Thyroid gland (tissue), 4 donors: ENCODE results near the gene S100Z. TPM values are rescaled to one million over a fixed set of nuclear protein-coding genes. Genes with fewer than 3 reads are reported as not detected.
"Not testable (repeated sequence)": the region's sequence is repeated elsewhere in the genome, so short reads cannot be mapped to it uniquely, and the experiment has no call there.

Experiments
- DNase-seq, 2 donors: peaks; one replicate each; pipeline ENCODE4 v3.0.0-alpha.2; 2019
- H3K27ac ChIP-seq, 3 donors: fragments of 200-600 bp; sonication (generic); 1 replicate in 2 of 3; 2 replicates in 1 of 3; pipeline ENCODE4 v1.5.1; 2016 to 2019; ENCODE audit warnings: mild to moderate bottlenecking in 1 of 3, moderate library complexity in 1 of 3
- H3K27me3 ChIP-seq: fragments of 200-600 bp; sonication (generic); one replicate; pipeline ENCODE4 v1.5.1; 2019
- H3K36me3 ChIP-seq, 2 donors: fragments of 200-600 bp; sonication (generic); one replicate each; pipeline ENCODE4 v1.5.1; 2016 to 2019
- H3K4me1 ChIP-seq, 2 donors: fragments of 200-600 bp; sonication (generic); one replicate each; pipeline ENCODE4 v1.5.1; 2017 to 2019
- H3K4me3 ChIP-seq, 3 donors: fragments of 200-600 bp; sonication (generic); replicated peaks in 1 of 3; 1 replicate in 2 of 3; 2 replicates in 1 of 3; pipeline ENCODE4 v1.5.1; 2016; ENCODE audit warnings: mild to moderate bottlenecking in 1 of 3
- H3K9me3 ChIP-seq: fragments of 200-600 bp; sonication (generic); one replicate; pipeline ENCODE4 v1.5.1; 2017
- POLR2A ChIP-seq, 2 donors: fragments of 450-650 bp; IDR thresholded peaks; one replicate each; pipeline ENCODE4 v1.6.1; 2017; ENCODE audit warnings: antibody characterized with exemption in 2 of 2, mild to moderate bottlenecking in 2 of 2, moderate library complexity in 1 of 2
- WGBS, 2 donors: methylation state at CpG; one replicate each; pipeline ENCODE4 v1.1.5; 2017; 5-methylcytosine and 5-hydroxymethylcytosine counted together
- intact Hi-C: fragments of 100-400 bp; cut with DNase I; formaldehyde crosslinking; loops from one replicate; pipeline ENCODE4 v1.15.1; 2023
- total RNA-seq, 4 donors: library from RNA; depleted of rRNA; stranded (reverse); fragments of >200 nt; gene quantifications; one replicate each; pipeline ENCODE4 v1.2.3, GENCODE V29; 2016
- TF ChIP-seq, protein P1 (sequence below), 6 experiments: fragments of 200-600 bp in 3 of 6; fragments of 450-650 bp in 3 of 6; sonication (generic) in 3 of 6; IDR thresholded peaks; one replicate each; pipeline ENCODE4 v1.5.1; 2016 to 2019; ENCODE audit warnings: antibody characterized with exemption in 6 of 6, mild to moderate bottlenecking in 2 of 6, inconsistent platforms in 1 of 6, moderate library complexity in 1 of 6

The S100Z gene
- total RNA-seq, 4 donors from 2014 or later, result not detected

DNA sequence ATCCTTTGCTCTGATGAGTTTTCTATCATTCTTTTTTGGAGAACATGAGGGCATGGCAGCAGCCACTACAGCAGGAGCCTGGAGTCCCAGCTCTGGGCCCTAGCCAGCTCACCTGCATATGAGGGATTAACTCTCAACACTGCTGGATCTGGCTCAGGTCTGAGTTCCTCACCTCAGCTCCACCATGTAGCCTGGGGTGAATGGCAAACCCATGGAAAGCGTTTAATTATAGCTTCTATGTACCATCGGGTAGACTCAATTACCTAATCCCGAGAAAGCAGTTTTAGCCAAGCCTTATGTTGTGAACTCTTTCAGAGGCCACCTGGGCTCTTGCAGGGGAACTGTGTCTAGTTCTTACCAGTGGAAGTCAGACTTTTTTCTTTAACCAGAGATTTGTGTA, 3.9 kb upstream of the S100Z start:
- no peaks in the 10 kb centered on the region for H3K27me3 ChIP-seq
- WGBS, 2 donors, result 98 to 100% methylated on average over 3 of the region's 3 CpGs
- intact Hi-C loops, result no loop called here
- no peak overlapping the region for H3K4me3 ChIP-seq
- DNase-seq, result no peak
- no peaks in the 10 kb centered on the region for H3K9me3 ChIP-seq
- TF ChIP-seq, protein P1, sequence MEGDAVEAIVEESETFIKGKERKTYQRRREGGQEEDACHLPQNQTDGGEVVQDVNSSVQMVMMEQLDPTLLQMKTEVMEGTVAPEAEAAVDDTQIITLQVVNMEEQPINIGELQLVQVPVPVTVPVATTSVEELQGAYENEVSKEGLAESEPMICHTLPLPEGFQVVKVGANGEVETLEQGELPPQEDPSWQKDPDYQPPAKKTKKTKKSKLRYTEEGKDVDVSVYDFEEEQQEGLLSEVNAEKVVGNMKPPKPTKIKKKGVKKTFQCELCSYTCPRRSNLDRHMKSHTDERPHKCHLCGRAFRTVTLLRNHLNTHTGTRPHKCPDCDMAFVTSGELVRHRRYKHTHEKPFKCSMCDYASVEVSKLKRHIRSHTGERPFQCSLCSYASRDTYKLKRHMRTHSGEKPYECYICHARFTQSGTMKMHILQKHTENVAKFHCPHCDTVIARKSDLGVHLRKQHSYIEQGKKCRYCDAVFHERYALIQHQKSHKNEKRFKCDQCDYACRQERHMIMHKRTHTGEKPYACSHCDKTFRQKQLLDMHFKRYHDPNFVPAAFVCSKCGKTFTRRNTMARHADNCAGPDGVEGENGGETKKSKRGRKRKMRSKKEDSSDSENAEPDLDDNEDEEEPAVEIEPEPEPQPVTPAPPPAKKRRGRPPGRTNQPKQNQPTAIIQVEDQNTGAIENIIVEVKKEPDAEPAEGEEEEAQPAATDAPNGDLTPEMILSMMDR (IDR thresholded peaks at IDR 0.05), result no peak
- TF ChIP-seq POLR2A (IDR thresholded peaks at IDR 0.05), result no peak
- no peaks in the 10 kb centered on the region for H3K4me1 ChIP-seq
- H3K36me3 ChIP-seq, result no peaks in the 10 kb centered on the region
- no peak overlapping the region for H3K27ac ChIP-seq

DNA sequence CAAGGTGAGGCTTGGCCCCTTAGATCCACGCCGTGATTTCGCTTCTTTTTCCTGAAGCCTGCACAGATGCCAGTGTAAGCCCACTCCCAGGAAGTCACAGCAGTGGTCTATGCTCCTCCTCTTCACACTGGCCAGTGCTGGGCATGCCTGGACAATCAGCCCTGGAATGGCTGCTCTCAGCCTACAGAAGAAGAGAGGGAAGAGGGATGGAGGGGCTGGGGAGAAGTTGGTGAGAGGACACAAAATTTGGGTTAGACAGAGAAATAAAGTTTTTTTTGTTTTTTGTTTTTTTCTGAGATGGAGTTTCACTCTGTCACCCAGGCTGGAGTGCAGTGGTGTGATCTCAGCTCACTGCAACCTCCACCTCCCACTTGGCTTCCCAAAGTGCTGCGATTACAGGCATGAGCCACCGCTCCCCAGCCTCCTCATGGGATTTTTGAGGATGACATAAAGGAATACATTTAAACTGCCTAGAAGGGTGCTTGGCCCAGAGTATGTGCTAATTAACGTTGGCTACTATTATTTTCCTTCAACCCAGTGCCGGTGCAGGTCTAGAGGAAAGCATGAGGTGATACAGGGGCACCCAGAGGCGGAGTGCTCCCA, 830 bp downstream of the S100Z start:
- no peaks in the 10 kb centered on the region for H3K9me3 ChIP-seq
- TF ChIP-seq POLR2A (IDR thresholded peaks at IDR 0.05), result no peak
- TF ChIP-seq, protein P1 (IDR thresholded peaks at IDR 0.05), result no peak
- no peaks in the 10 kb centered on the region for H3K4me1 ChIP-seq
- WGBS, 2 donors, result 83 to 84% methylated on average over 8 of the region's 8 CpGs
- intact Hi-C loops, result no loop called here
- no peak overlapping the region for H3K4me3 ChIP-seq
- no peaks in the 10 kb centered on the region for H3K27me3 ChIP-seq
- H3K27ac ChIP-seq, result no peak overlapping the region
- no peaks in the 10 kb centered on the region for H3K36me3 ChIP-seq
- no peak for DNase-seq

DNA sequence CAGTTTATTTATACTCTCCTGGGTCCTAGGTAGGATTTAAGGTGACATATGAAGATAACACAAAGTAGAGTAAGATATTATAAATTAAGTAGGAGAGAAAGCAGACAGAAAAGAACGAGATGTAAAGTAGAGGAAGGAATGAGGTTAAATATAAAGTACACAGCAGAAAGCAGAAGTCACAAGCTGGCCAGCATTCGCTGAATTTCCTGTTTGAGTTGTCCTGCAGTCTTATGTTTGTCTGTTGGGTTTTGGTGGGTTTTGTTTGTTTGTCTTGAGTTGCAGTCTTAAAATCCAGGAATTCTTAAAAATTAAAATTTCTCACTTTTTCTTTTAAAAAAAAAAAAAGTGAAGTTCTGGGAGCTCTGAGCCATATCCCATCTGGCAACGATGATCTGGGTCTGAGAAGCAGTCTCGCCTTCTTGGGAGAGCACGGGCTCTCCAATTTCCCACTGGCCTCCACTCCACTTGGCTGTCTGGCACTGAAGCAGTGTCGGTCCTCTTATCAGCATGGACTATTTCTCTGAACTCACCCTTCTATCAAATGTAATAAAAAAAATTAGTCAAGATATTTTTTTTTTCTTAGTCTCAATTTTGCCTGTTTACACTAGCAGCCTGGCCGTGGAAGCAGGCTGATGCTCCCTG, 2.0 kb downstream of the S100Z start:
- Histone ChIP-seq H3K27me3 (no peaks in the 10 kb centered on the region), H3K9me3 (no peaks in the 10 kb centered on the region), H3K27ac (no peak overlapping the region), H3K4me3 (no peak overlapping the region), H3K36me3 (no peaks in the 10 kb centered on the region), H3K4me1 (no peaks in the 10 kb centered on the region)
- intact Hi-C loops, result no loop called here
- no peak for DNase-seq
- 63 to 66% methylated on average over 7 of the region's 7 CpGs for WGBS, 2 donors
- TF ChIP-seq, protein P1 (IDR thresholded peaks at IDR 0.05), result no peak
- TF ChIP-seq POLR2A (IDR thresholded peaks at IDR 0.05), result no peak

DNA sequence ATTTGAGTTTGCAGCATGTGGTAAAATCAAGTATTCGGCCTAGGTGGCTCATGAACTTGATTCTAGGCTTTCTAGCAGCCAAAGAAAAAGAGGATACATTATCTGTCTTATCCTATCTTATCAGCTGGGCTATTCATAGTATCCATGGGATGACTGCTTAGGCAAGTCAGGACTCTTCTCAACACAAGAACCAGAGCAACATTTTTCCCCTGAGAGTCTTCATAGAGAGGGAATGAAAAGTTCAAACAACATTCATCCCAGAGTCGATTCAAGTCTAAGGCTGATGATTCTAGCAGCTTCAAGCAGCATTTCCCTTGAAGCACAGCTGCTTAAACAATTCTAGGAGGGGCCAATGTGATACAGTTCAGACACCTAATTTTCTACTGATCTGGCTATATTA, 3.0 kb downstream of the S100Z start:
- Histone ChIP-seq H3K4me1 (no peaks in the 10 kb centered on the region), H3K27ac (no peak overlapping the region), H3K9me3 (no peaks in the 10 kb centered on the region), H3K36me3 (no peaks in the 10 kb centered on the region), H3K4me3 (no peak overlapping the region), H3K27me3 (no peaks in the 10 kb centered on the region)
- no peak for TF ChIP-seq POLR2A (IDR thresholded peaks at IDR 0.05)
- TF ChIP-seq, protein P1 (IDR thresholded peaks at IDR 0.05), result no peak
- WGBS, 2 donors, result 61 to 79% methylated on average over 2 of the region's 2 CpGs
- intact Hi-C loops, result no loop called here
- DNase-seq, result no peak

DNA sequence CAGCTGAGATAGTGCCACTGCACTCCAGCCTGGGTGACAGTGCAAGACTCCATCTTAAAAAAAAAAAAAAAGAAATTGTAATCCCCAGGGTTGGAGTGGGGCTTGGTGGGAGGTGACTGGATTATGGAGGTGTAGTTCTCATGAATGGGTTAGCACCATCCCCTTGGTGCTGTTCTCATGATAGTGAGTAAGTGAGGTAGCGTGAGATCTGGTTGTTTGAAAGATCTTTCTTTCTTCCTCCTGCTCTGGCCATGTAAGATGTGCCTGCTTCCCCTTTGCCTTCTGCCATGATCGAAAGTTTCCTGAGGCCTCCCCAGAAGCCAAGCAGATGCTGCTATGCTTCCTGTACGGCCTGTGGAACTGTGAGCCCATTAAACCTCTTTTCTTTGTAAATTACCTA, 3.9 kb downstream of the S100Z start:
- H3K27ac ChIP-seq, H3K4me3 ChIP-seq, intact Hi-C loops, H3K4me1 ChIP-seq, H3K27me3 ChIP-seq, DNase-seq, H3K36me3 ChIP-seq, H3K9me3 ChIP-seq: not testable (repeated sequence)
- WGBS, 2 donors, result 89 to 96% methylated on average over 3 of the region's 3 CpGs
